ENCODE data around the gene CDH2.
A peak's percentile ranks its signal among the peaks of the same experiment; 100 is the strongest.

Gene CDH2

DNA sequence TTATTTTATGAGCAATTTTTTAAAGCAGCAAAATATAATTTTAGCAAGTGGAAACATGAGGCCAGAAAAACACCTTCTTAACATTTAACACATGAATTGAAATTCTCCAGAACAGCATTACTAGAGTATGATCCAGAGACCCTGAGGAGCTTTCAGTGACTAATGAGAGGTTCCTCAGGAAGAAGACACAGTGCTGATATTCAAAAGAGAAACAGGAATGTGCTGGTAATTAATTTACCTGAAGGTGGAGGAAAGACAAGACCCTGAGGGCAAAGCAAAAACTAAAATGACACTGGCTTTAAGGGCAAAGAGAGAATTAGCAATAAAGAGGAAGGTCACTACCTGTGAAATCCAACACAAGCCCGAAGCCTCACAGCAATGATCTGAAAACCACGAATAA lies 97.0 kb downstream of the CDH2 start:
- no peak for DNase-seq

DNA sequence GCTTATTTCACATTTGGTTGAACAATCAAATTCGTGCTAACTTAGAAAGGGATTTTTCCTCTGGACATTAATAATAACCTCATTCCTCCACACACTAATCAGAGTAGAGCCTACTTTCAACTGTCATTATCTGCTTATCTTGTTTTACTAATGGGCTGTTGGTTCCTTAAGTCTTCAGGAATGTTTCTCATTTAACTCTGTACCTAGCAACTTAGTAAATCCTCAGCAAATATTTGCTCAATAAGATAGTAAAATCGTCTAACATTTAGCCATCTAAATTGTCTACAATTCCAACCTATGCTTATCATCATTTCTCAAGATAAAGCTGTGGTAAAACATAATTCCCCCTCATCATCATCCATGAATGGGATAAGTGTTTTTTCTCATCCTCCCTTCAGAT lies 98.1 kb downstream of the CDH2 start:
- no peak for DNase-seq

DNA sequence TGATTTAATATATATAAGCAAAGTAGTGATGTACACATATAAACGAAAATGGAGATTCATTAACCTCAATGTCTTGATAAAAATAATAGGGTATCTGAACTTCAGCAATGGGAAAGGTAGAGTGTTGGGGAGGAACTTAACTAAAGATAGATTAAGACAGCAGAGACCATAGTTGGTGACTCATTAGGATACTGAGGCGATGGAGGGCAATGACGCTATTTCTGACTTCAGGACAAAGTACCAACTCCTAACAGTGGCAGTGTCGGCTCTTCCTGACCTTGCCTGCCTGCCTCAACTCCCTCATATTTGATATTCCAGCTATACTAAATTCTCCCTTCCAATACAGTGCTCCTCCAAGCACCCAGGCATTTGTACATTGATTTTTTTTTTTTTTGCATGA lies 98.6 kb downstream of the CDH2 start:
- DNase-seq, result no peak

DNA sequence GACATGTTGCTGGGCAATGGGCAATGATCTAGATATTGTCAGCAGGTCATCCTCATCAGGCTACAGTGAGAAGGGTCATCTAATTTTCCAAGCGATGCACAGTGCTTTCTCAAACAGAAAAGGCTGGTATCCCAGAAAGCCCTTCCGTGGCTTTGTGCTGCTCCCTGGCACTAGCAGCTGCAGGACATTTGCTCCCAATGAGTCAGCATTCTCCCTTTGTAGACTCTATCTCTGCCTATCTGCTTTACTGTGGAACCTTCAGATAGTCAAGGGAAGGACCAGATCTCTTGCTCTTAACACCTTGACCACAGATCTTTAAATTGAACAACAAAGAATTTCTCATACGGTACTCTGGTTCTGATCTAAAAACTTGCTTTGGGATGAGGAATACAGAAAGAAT lies 101.4 kb downstream of the CDH2 start:
- DNase-seq, result no peak

DNA sequence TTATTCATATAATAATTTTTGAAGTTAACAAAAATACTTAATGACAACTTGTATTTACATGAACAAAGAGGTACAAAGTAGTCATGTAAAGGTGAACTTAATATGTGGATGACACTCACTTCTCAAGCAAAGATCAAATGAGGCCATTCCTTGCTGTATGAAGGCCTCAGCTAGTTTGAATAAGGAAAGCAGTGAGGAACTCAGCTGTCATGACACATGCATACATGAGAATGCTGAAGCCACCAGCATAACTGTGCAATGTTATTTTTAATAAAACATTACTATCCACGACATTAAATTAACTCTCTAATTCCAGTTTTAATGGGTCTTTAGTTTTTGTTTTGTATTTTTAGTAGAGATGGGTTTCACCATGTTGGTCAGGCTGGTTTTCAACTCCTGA lies 102.9 kb downstream of the CDH2 start:
- no peak for DNase-seq

DNA sequence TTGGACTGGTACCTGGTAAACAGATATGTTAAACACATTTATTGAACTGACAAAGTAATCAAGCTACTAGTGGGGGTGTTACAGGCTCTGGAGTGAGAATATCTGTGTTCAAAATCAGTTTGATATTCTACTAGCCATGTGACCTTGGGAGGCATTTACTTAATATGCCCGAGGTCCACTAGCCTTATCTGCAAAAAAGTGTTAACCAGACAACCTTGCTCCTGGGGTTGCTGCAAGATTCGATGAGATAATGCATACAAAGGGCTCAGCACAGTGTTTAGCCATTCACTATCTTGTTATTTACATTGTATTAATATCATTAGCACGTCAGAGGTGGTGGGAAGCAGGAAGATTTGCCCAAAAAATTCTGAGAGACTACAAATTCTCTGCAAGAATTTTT lies 103.3 kb downstream of the CDH2 start:
- no peak for DNase-seq

DNA sequence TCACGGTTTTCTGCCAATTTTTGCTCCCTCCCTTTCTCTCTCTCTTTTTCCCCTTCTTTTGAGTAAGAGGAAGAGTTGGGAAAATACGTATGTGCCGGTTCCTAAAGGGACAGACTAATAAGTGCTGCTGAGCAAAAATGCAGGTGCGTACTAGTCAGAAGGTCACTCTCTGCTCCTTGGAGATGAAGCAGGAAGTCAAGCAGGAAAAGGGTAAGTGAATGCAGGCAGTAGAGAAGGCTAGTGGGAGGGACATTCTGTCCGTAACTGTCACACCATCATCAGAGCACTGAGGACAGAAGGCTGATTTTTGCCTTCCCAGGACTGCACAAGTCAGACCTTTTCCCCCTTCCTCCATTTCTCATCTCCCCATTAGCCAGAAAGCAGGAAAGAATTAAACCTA lies 105.7 kb downstream of the CDH2 start:
- DNase-seq, result no peak

DNA sequence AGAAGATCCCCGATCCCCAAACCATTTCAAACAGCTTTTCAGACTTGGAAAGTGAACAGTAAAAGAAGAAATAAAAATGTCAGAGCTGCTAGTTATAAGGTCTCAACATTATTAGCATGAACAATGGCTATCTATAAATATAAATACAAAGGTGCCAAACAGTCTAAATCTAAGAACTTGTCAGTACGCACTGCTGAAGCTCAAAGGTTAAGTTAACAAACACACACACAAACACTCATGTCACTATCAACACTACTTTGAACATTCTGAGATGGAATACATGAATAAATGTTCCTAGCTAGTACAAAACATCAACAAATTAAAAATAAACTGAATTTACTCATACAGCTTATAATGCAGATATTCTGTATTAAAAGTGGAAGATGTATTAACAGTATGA lies 108.7 kb downstream of the CDH2 start:
- DNase-seq, result no peak

DNA sequence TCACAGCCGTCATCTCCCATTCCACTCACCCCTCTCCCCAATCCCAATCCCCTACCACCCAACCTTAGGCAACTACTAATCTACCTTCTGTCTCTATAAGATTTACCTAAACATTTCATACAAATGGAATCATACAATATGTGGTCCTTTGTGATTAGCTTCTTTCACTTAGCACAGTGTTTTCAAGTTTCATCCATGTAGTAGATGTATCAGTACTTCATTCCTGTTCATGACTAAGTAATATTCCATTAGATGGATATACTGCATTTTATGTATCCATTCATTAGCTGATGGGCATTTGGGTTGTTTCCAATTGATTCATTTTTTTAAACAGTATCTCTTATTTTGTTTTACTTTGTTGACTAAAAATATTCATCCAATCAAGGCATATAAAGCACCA lies 109.6 kb downstream of the CDH2 start:
- DNase-seq, result no peak

DNA sequence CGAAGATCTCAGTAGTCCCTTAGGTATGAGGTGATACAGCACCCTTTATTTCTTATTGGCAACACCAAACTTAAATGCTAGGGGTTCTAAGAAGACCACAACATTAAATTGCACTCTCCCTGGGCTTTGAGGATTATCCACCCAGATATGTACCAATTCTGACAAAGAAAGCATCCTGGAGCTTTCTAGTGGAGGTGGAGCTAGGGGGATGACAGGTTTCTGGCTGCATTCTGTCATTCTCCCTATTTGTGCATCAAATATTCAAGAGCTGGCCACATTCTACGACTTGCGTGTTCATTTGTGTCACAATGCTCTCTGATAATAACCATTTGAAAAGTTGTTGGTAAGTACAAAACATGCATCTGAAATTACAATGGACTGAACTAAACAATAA lies 111.1 kb downstream of the CDH2 start:
- DNase-seq, result no peak

DNA sequence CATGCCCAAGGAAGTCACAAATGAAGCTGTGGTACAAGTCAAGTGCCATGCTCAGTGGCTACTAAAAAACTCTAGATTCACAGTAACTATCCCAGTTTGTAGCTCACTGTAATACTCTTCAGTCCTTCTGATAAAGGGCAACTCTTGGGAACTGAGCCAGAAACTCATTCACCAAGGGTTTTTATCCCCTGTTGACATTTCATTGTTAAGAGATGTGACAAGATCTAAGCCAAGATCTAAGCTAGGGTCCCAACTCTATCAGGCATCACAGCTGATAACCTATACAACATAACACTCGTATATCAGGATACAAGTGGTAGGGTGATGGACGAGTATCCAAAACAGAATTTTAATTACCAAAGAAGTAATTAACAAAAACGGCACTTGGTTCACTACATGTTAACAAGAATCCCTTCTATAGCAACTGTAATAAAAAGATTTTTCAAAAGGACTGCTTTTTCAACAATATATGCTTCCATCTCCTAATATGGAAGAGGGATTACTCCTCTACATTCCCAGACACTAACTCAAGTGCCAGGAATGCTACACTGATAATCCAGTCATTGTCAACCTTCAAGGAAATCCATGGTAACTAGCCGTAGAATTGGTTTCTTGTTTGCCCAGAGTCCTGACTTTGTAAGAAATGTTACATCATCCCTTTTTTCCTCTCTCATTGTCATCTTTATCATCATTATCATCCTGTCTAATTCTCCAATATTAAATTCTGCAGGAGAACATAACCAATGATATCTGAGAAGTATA lies 111.7 kb downstream of the CDH2 start:
- DNase-seq, result peak; percentile 26

DNA sequence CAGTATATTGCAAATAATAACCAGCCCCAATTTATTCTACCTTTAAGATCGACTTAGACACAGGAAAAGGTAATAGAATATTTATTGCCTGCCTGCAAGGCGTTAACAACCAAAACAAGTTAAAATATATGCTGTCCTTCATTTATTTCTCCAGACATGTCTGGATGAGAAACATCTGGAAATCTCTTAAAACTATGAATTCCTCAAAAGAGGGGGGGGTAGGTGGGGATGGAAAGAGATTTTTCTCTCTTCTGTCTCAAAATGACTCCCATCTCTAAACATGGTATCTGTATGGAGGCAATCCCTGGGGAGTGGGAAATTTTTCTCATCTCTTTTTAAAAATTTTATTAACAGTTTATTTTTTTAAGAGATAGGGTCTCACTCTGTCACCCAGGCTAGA lies 113.0 kb downstream of the CDH2 start:
- DNase-seq, result no peak

DNA sequence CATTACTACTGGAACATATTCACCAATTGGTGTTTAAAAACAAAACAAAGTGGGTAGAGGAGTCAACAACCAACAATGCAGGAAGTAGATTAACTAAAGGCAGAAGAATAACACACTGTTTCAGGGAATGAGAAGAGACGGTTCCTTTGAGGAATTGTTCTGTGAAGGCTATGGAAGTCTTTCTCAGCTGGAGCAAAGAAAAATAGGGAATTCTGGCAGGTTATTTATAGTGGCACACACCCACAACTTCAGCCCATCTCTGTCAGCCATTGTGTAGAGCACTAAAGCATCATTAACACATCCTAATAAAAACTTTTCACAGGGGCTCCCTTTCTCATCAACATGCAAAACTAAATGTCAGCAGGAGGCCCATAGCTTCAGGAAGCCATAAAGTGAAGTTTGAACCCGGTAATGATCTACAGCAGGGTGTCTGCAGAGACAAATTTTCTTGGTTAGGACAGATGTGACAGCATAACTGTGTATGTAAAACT lies 113.6 kb downstream of the CDH2 start:
- no peak for DNase-seq

DNA sequence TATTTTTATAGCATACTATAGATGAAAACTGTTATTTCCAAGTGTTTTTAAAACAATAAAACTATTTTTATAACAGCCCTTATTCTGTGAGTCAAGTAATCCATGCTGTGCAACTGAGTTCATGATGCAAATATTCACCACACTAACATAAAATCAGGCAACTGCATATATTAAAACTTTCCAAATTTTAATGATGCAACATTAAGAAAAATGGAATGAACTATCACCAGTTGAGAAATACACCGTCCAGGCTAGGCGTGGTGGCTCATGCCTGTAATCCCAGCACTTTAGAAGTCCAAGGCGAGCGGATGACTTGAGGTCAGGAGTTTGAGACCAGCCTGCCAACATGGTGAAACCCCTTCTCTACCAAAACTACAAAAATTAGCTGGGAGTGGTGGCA lies 114.5 kb downstream of the CDH2 start:
- no peak for DNase-seq

DNA sequence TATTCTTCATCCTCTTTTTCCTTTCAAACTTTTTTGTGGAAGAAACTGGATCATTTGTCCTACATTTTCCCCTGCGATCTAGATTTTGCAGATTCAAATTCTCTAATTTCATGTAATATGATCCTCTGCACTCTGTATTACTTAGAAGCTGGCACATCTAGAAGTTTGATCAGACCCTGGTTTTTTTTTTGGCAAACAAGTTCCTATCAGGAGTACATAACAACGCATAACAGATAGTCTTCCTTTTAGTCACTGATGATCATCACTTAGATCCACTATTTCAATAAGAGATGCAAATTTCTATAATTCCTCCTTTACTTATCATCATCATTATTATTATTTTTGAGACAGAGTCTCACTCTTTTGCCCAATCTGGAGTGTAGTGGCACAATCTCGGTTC lies 117.1 kb downstream of the CDH2 start:
- no peak for DNase-seq

DNA sequence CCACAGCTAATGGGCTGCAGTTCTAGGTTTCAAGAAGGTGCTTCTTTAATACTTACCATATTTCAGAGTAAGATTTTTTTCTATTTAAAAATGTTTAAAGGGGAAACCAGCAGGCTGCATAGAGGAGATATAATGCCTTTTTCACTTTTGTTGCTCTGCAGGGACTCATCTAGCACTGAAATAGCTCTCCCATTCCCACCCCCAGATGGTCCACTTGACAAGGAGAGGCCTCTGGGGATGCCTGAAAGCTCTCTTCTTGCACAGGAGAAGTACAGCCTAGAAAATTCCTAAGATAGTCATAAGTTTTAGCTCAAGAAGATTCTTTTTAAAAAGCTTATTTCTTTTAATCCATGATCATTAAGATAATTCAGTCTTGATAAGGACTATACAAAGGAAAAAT lies 126.4 kb downstream of the CDH2 start:
- no peak for DNase-seq

DNA sequence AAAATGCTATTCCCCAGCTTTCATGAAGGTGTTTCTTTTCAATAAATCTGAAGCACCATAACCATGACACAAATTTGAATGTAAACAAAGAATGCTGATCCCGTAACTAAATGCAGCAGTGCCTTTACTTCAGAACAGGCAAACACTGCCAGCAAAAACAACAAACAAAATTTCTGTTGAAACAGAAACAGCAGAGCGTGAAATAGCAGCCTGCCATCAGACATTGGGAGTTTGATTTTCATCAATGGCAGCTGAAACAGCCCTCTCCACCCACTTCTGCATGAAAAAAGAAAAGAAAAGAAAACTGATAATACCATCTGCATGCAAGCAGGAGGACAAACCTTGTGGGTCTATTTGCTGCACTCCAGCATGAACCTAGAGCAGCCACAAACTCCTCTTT lies 128.3 kb downstream of the CDH2 start:
- no peak for DNase-seq

DNA sequence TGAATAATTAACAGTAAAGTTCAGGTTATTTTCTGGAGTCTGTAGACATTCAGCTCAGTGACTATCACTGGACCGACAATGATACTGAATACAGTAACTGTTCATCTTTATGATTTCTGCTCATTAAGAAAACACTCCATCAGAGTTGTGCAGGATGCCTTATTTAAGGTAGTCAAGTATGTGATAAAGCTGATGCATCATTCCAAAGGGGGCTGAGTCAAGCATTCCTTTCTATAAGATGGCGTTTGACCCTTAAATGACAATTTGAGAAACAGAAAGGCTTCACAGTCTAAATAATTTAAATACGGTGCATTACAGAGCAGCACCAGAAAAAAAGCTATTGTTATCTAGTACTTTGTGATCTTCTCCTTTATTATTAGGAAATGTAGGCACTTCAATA lies 131.1 kb downstream of the CDH2 start:
- no peak for DNase-seq

DNA sequence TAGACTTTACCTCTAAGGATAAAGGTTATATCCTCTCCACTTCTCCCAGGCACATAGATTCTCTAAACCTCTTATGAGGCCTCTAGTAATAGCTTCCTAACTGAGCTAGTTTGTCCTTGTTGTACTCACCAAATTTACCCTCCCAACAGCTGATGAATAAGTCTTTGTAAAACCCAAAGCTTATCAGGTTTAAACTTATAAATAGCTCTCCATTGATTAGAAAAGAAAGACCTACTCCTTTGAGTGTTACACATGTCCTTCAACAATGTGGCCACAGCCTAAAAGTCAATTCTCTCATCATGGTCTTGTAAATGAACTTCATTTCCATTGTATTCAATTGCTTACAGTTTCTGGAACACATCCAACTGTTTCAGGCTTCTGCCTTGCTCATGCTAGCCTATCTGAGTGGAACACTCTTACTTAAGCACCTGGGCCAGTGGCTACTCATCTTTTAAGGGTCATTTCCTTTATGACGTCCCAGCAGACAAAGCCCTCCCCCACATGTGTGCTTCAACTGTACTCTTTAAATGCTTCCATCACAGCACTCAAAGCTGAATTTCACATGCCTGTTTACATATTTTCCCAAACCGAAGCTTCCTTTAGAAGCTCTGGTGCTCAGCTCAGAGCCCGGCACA lies 131.6 kb downstream of the CDH2 start:
- peak; percentile 87 for DNase-seq

DNA sequence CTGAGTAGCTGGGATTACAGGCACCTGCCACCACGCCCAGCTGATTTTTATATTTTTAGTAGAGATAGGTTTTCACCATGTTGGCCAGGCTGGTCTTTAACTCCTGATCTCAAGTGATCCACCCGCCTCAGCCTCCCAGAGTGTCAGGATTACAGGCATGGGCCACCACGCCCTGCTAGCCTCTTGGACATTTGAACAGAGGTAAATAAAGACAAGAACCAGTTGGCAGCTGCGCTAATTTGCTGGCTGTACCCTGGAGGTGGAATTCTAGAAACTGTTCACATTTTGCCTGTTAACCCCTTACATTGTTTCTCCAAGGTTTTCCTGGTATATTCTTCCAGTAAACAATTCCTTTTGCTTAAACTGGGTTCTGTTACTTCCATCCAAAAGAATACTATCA lies 132.9 kb downstream of the CDH2 start:
- no peak for DNase-seq

DNA sequence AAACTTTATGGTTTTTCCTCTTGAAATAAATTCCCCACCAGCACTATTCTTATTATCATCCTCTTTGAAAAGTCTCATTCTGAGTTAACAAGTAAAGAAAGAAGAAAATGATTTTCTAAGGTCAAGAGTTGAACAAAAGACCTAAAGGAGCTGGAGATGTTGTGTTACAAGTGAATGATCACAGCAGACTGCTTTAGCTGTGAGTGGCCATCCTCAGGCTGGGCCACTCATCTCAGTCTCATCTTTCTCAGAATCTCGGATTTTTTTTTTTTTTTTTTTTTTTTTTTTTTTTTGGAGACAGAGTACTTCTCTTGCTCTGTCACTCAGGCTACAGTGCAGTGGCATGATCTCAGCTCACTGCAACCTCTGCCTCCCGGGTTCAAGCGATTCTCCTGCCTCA lies 133.3 kb downstream of the CDH2 start:
- DNase-seq, result no peak

DNA sequence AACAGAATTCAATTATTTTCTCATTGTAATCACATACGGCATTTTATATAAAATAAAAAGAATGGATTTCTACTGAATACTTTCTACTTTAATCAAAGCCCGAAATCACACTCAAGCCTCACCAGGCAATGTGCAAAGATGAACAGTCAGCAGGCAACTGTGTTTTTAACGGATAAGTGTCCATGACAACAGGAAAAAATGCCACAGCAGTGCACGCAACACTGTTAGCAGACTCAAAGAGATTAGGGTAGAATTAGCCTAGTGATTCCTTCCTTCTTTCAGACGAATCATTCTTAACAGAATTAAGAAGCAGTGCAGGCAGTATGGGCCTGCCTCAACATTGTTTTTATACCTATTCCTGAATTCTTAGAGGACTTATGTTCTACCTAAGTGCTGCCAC lies 135.6 kb downstream of the CDH2 start:
- DNase-seq, result no peak

DNA sequence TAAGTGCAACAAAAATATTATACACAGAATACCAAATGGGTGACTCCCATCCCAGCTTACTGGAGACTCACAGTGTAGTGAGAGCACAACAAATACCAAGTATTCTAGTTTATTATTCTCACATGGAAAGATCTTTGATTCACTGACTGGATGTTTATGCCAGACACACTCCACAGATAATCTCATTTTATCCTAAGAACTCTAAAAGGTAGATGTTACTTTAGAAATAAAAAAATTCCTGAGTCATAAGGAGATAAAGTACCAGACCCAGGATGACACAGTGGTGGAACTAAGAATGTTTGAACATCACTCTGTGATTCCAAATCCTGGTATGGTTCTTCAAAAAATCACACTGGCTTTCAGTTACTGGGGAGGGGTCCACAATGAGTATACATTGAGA lies 136.2 kb downstream of the CDH2 start:
- no peak for DNase-seq

DNA sequence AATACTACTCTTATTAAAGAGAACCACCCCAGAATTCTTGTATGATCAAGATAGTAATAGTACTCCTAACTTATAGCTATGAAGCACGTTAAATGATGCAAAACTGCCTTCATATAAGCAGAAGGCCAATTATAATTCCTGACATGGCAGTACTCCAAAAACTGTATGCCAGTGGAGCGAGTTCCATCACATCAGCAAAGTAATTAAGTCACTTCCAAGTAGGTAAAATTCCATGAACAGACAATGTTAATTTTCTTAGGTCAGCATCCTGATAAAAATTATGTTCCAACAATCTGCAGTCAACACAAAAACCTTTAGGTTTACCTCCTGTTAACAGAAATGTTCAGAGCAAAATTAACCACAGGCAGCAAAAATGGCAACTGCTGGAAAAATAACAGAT lies 136.7 kb downstream of the CDH2 start:
- DNase-seq, result no peak

DNA sequence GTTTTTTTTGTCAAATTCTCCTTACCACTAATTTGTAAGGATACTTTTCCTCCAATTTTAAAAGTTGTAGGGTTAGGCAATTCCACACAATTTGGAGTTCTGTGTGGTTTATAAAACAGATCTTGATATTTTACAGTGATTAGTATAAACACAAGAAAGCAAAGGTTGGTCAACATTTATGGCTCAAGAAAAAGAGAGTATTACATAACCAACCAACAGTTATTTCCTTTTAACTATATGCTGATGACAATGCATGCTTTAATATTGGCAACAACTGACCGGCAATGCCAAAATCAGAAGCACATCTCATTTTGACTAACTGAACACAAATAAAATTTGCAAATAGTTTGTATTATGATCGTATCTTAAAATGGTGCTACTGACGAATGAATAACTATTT lies 137.2 kb downstream of the CDH2 start:
- no peak for DNase-seq
